HEK293T (cell line): ENCODE data around the gene PPP1R15B.

Source experiments
- ARNT ChIP-seq: fragments of 450-650 bp; IDR thresholded peaks from 2 replicates; pipeline ENCODE4 v1.6.1; 2017; ENCODE audit warnings: mild to moderate bottlenecking
- BHLHE40 ChIP-seq: fragments of 450-650 bp; IDR thresholded peaks from 2 replicates; pipeline ENCODE4 v1.6.1; 2016; ENCODE audit warnings: mild to moderate bottlenecking, moderate library complexity, borderline replicate concordance
- ELF4 ChIP-seq: fragments of 450-650 bp; IDR thresholded peaks from 2 replicates; pipeline ENCODE4 v1.6.1; 2017; ENCODE audit warnings: antibody characterized with exemption
- FOXA1 ChIP-seq: fragments of 450-650 bp; IDR thresholded peaks from 2 replicates; pipeline ENCODE4 v1.6.1; 2016; ENCODE audit warnings: mild to moderate bottlenecking
- TARDBP ChIP-seq: fragments of 450-650 bp; IDR thresholded peaks from 2 replicates; pipeline ENCODE4 v1.6.1; 2016

GRCh38 chr1:204355913-204356312 is 55.7 kb downstream of the PPP1R15B start:
- no peak for TF ChIP-seq TARDBP
- no peak for TF ChIP-seq BHLHE40
- TF ChIP-seq FOXA1, result no peak
- no peak for TF ChIP-seq ELF4
- no peak for TF ChIP-seq ARNT
